GM21723 (cell line): ENCODE results near the gene GSN.

Source experiments
- ATAC-seq: cut with Tn5 transposase; IDR thresholded peaks from one replicate; pipeline ENCODE4 v1.9.1; 2021; ENCODE audit warnings: mild to moderate bottlenecking, moderate library complexity; ENCODE audit not compliant: unreplicated experiment

The GSN gene

DNA sequence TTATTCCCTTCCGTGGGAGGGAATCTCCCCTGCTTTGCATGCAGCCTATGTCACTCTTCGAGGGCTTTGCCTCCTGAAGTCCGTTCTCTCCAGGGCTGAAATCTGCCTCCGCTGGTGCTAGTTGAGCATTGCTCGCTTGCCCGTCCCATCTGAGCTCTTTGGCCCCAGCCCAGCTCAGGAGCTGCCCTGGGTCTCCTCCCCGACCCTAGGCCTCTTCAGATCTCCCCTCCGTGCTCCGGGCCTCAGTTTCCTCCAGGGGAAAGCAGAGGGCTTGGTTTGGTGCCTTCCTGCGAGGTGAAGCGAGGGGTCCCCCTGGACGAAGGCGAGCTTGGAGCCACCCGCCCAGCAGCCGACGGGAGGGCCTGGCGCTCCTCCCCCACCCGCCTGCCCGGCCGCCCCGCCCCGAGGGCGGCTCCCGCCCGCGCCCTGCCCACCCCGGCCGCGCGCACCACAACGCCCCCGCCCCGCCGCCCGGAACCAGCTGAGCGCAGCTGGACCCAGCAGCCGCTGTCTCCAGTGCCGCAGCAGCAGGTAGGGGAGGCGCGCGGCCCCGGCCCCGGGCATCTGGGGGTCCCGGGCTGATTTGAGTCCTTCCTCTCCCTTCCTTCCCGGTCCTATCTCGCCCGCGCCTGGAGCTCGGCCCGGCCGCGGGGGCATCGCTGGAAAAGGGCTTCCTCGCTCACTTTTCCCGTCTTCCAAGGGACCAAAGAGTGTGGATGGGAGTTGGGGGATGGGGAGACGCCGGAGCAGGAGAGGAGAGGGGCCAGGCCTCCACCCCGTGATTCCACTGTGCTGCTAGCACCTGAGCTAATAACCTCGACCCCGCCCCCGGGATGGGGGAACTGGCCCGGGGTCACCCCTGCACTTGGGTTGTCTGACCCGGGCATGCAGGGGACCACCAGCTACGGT, at the start of gene GSN:
Gene GSN (plus strand): TSS at position 474 of the 909 bp plus-strand sequence. CDS start 33,810 bp downstream, outside the sequence.
- ATAC-seq: peak; percentile 69

DNA sequence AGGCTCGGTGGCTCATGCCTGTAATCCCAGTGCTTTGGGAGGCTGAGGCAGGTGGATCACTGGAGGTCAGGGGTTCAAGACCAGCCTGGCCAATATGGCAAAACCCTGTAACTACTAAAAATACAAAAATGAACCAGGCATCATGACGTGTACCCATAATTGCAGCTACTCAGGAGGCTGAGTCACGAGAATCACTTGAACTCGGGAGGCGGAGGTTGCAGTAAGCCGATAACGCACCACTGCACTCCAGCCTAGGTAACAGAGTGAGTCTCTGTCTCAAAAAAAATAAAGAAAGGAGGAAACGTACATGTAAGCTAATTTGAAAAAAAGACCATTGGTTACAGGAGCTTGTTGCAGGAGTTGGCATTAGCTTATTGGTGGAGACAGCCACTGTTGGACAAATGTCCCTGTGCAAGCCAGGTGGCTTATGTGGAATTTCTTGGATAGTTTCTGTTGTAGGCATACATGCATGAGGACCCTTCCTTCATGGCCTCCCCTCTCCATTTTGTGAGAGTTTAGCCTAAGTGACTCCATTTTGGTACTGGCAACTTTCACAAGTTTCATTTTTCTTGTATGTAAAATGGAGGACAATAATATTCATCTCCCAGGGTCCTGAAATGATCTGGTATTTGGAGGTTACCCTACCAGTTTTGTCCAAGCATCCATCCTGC, 49.5 kb upstream of the GSN start:
- no peak for ATAC-seq

DNA sequence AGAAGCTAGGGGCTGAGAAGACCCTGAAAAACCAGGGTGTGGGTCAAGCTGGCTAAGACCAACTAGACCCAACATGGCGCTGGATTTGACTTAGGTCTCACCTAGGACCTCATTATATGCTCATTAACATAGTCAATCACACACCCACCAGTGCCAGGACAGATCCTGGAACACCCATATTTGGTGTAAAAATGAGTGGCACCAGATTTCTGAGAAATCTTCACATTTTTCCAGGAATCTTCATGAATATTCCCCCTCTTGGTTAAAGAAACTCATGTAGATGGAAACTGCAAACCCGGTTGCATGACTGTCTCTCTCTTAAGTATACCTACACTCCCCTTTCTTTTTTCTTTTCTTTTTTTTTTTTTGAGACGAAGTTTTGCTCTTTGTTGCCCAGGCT, 48.4 kb upstream of the GSN start:
- ATAC-seq: no peak

DNA sequence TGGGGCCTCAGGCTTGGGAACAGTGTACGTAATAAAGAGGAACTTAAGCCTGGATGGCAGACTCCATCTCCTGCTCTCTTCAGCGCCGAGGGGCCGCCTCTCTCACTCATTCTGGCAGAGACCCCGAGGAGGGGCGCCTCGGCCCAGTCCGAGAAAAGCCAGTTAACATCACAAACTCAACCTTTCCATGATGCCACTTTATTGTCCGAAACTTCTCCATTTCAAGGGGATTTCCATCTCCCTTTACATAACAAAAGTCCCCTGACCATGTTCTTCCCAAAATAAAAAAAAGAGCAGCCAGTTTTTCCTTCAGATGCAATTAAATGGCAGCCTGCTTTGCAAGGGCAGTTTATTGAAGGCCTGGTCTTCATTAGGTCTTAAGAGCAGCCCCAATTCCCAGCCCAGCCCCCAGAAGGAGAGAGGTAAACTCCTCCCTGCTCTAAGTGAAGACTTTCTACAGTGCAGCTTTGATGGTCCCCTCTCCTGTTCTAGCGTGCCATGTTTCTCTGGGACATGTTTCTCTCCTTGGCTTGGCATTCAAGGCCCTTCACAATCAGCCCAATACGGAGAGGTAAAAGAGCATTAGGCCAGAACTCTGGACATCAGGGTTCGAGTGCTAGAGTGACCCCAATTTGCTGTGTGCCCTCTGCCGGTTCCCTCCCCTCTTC, 46.8 kb upstream of the GSN start:
- no peak for ATAC-seq

DNA sequence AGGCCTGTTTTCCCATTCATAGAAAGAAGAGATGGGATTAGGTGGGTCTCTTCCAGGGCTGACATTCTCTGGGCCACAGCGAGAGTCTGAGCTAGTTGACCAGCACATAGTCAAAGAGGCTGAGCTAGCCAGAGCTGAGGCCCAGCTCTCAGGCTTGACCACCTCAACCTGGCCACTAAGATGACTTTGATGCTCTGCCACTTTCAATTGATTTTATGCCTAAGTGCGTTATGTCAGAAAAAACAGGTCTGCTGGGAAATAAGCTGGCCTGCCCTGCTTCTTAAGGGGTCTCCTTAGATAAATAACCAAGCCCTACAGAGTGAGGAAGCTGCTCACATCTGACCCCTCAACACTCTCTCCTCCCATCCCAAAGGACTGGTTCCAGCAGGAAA, 46.3 kb upstream of the GSN start:
- no peak for ATAC-seq

DNA sequence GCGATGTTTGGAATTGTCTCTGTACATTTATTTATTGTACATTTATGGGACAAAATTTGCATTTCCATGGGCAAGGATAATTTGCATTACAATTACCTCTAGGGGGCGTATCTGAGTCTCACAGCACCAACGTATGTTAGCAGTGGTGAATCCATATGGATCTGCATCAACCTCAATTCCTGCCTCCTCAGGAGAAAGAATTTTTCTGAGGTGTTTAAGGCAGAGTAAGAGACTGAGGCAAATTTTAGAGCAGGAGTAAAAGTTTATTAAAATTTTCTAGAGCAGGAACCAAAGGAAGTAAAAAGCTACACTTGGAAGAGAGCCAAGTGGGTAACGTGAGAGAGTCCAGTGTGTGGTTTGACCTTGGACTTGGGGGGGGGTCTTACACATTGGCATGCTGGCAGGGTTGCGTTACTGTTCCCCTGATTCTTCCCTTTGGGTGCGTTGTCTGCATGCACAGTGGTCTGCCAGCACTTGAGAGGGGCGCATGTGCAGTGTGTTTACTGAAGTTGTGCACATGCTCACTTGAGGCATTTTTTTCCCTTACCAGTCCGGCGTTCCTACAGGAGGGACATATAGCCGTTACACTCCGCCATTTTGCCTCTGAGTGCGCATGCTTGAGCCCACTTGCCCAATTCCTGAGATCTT, 45.3 kb upstream of the GSN start:
- ATAC-seq: no peak

DNA sequence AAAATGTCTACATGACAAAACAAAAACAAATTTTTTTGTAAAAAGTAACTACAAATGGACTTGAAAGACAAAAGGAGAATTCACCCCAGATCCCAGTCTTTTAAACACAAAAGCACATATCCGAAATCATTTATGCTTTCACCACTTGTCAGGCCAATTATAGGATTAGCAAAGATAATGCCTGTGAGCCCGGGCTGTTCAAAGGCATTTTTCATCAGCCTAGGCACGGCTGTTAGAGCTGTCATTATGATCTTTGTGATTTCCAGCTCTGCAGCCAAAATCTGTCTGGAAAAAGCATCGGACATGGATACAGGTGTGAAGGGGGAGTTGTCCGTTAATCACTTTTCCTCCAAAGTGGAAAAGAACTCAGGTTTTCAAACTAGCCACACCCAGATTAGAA, 42.7 kb upstream of the GSN start:
- ATAC-seq: no peak

DNA sequence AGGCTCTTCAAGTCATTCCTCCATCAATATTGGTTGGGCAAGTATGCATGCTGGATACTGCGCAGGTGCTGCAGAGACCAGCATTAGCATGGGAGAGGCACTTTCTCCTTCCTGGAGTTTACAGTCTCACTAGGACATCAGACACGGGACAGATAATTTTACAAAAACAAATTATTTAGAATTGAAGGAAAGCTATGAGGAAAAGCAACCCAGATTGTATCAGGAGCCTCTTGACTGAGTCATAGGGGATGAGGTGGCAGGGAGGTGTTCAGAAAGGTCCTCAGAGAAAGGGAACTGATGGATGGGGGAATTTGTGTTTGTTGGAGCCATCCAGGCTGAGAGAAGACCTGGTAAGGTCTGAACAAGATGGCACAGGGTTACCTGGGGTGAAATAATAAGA, 41.8 kb upstream of the GSN start:
- ATAC-seq: no peak

DNA sequence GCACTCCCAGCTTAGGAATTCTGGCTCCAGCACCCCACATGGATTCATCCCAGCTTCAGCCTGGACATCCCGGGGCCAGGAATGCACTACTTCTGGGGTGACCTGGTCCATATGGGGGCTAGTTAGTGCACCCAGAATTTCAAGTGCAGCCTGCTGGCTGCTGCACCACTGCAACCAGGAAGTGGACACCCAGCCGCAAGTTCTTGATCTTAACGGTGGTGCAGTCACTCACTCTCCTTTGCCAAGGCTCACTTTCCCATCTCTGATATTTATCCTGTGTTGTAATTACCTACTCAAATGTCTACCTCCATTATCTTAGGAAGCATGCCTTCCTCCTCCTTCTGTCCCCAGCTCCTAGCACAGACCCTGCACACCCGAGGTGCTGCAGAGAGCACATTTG, 40.1 kb upstream of the GSN start:
- ATAC-seq: no peak

DNA sequence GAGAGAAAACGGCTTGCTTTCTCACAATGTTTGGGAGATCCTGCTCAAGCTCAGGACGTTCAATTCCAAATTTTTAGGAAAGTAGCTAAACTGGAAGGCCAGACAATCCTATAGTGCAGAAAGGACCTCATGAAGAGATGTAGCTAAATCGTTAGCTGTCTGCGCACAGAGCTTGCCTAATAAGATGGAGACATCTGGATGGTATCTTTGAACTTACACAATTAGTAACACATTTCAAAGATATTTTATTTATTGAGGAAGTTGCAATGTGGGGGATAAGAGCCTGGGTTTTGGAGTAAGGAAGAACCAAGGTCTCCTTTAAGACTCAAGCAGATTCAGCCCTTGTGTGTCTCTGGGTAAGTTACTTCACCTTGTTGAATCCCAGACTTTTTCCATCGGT, 37.7 kb upstream of the GSN start:
- ATAC-seq: no peak

DNA sequence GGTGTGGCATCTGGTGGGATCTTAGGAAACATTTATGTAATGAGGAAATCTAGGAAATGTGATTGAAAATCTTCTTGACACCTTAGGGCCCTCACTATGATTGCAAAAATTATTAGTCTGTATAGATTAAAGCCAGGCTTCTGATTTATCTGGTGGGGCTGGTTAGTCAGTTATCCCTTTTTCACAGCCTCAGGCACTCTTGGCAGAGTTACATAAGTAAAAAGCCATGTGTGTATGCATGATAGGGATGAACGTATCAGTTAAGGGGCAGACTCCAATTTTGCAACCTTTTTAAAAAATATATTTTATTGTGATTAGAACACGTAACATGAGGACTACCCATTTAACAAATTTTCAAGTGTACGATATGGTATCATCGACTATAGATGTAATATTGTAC, 35.7 kb upstream of the GSN start:
- ATAC-seq: no peak

DNA sequence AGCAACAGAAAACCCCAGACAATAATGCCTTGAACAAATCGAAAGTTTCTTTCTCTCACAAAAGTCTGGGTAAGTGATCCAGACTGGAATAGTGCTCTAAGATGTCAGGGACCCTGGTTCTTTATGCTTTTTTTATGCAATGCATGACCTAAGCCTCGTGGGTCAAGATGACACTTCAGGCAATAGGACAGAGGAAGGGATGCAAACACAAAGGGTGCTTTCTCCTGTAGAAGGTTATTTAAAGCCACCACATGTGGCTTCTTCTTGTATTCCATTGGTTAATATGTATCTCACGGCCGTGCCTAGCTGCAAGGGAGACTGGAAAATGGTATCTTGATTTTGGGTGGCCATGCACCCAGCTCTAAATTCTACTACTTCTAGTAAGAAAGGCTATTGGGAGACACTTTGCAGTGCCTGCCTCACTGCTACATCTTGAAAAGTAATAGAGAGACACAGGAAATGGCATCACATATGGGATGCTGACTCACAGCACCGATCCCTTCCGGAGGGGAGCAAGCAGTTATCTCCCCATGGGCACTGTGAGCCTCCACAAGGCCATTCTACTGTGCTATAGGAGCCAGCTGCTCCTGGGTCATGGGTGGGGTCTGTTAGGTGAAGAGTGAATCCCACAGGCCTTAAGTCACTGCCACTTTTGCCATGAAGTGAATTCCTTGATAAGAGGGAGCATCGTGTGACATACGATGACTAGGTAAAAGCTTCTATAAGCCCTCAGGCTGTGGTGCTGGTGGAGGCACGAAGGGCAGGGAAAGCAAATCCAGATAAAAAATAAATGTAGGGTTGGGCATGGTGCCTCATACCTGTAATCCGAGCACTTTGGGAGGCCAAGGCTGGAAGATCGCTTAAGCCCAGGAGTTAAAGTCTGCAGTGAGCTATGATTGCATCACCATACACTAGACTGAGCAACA, 33.8 kb upstream of the GSN start:
- ATAC-seq: no peak

DNA sequence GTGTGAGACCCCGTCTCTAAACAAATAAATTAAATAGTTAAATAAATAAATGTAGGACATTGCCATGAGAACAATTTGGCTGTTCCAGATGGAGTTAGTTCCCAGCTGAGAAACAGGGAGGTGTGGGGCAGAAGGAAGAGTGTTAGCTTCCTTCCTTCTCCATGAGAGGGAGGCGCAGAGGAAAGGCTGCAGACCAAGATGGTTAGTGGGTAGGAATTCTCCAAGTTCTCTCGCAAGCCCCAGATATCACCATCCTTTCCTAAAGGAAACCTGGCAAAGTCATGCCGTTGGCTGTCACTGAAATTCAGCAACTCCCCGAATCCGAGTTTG, 33.2 kb upstream of the GSN start:
- no peak for ATAC-seq

DNA sequence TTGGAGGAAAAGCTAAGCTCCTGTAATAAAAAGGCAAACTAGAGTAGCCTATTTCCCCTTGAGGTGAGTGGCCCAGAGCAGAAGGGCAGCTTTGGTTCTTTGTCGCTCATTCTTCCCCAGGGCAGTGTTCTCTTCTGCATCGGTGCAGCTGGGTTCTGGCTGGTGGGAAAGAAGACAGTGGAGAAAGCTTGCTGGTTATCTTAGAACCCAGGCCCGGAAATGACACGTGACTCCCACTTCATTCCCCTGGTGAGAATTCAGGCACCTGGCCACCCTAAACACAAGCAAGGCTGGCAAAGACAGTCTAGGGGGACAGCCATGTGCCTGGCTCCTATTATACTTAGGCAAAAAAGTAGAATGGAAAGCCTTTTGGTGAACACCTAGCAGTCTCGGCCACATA, 32.5 kb upstream of the GSN start:
- no peak for ATAC-seq

DNA sequence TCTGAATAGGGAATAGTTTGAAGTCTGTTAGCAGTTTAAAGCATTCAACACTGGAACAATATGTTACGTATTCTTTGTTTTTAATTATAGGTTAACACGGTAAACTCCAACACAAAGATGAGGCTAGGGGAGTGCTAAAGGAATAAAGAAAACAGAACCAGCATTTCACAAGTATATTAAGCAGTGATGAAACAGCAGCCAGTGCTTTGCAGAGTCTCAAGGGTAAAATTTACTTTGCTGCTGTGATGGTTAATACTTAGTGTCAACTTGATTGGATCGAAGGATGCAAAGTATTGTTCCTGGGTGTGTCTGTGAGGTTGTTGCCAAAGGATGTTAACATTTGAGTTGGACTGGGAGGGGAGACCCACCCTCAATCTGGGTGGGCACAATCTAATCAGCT, 30.0 kb upstream of the GSN start:
- ATAC-seq: no peak

DNA sequence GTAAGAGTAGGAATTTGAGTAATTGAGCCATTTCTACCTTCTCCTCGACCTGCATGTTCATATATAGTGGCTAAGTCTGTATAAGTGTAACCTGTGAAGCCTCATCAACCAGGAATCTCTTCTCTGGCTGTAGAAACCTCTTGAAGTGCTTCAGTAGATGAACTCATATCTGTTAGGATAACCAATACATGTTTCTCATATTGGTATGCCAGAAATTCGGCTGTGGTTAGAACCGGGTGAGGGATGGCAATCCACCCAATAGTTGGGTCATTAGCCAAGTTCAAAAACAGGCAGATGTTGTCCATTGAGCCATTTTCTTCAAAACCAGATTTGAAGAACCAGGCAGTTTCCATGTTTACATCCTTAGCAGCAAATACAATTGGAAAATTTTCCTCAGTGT, 28.9 kb upstream of the GSN start:
- ATAC-seq: no peak

DNA sequence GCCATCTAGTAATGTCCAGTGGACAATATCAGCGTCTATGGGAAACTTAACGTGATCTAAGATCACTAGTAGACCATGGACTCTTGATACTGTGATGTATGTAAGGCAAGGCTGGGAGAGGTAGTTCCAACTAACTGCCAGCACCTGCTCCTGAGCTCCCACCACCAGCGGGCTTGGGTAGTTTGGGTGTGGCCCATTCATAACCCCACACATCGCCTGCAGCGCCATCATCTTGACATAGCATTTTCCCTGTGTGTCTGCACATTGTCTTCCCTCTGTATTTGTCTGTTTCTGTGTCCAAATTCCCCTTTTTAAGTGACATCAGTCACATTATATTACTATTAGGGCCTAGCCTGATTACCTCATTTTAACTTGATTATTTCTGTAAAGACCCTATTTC, 28.1 kb upstream of the GSN start:
- ATAC-seq: no peak

DNA sequence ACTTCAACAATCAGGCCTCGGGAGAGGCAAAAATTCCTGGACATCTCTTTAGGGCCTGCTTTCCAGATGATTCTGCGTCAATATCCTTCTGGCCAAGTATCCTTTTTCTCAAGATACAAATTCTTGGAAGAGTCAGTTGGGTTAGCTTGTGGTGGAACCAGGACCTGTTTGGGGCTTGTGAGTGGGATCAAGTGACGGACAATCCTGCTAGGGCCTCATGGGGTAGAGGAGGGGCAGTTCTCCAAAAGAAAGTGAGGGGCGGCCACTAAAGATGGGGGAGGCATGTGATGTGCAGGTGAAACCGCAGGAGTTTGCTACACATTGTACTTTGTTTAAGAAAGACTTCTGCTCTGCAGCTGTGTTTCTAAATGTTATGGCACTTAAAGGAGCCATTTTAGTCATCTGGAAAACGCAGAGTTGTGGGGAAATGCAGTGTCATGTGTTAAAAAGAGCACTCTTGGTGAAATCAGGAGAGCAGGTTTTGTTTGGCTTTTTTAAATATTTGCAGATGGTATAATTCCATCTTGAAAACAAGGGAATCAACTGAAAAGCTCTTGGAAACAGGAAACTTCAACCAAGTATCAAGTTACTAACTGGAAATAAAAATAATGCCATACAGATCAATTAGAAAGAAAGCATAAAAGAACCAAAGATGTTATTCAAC, 27.4 kb upstream of the GSN start:
- no peak for ATAC-seq

DNA sequence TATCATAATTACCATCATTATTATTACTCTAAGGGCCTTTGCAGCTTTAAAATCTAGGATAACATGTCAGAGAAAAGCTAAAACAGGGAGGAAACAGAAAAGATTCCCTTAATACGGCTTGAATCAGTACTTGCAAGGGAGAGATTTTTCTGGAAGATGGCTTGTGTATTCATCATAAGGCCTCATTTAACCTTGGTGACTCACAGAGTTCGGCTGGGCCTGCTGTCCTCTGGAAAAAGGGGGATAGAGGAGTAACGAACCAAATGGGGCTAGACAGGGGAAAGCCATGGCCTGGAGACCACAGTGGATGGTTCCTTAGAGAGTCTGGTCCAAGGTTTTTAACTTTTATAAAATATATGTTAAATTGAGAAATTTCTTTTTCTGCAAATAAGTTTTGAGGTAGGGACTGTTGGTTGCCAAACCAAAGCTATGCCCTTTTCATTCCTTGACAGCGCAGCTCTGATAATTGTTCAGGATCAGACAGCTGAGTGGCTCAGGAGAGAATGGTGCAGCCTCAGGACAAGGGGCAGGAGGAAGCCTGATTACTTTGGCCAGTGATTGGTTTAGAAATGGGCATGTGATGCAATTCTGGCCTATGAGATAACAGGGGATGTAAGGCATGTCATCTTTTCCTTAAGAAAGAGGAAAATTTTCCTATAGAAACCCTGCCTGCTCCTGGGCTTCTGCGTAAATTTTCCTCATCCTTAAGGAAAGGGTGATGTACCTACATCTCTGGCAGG, 25.6 kb upstream of the GSN start:
- ATAC-seq: no peak
